GM10248 (cell line): ENCODE results near the gene GPR156.

Experiments
- CTCF ChIA-PET: fragments of 300-600 bp; sonication (Branson Sonifier 250); formaldehyde crosslinking; extraction: SDS; loops from one replicate; lab custom pipeline; 2021; ENCODE audit warnings: antibody characterized with exemption; lab: Yijun Ruan, JAX
- POLR2A ChIA-PET: fragments of 350-650 bp; sonication (Branson Sonifier 250); formaldehyde crosslinking; extraction: SDS; loops from one replicate; lab custom pipeline; 2020; ENCODE audit warnings: antibody characterized with exemption; lab: Yijun Ruan, JAX
- DNase-seq: peaks from one replicate; pipeline ENCODE4 v3.0.0; 2012; ENCODE audit errors: extremely low spot score
- TF ChIP-seq, protein P1 (sequence below): IDR thresholded peaks from 2 replicates; pipeline ENCODE4 v1.5.1; 2012; ENCODE audit warnings: mild to moderate bottlenecking, low read depth; ENCODE audit errors: extremely low read depth, missing control alignments, control extremely low read depth

Gene GPR156

DNA sequence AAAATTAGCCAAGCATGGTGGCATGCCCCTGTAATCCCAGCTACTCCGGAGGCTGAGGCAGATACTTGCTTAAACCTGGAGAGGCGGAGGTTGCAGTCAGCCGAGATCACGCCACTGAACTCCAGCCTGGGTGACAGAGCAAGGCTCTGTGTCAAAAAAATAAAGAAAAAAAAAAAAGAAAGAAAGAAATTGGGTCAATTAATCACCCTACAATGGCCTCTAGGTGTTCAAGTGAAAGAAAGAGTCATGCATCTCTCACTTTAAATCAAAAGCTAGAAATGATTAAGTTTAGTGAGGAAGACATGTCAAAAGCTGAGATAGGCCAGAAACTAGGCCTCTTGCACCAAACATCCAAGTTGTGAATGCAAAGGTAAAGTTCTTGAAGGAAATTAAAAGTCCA is 145.9 kb downstream of the GPR156 start:
- ChIA-PET POLR2A (no interaction called here), CTCF (interaction anchor here (1.5 kb wide), 1 partner anchor 20 kb away, joined by 6 read pairs; no protein-coding TSS in a partner anchor)
- TF ChIP-seq, protein P1, sequence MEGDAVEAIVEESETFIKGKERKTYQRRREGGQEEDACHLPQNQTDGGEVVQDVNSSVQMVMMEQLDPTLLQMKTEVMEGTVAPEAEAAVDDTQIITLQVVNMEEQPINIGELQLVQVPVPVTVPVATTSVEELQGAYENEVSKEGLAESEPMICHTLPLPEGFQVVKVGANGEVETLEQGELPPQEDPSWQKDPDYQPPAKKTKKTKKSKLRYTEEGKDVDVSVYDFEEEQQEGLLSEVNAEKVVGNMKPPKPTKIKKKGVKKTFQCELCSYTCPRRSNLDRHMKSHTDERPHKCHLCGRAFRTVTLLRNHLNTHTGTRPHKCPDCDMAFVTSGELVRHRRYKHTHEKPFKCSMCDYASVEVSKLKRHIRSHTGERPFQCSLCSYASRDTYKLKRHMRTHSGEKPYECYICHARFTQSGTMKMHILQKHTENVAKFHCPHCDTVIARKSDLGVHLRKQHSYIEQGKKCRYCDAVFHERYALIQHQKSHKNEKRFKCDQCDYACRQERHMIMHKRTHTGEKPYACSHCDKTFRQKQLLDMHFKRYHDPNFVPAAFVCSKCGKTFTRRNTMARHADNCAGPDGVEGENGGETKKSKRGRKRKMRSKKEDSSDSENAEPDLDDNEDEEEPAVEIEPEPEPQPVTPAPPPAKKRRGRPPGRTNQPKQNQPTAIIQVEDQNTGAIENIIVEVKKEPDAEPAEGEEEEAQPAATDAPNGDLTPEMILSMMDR: no peak
- DNase-seq: no peak

DNA sequence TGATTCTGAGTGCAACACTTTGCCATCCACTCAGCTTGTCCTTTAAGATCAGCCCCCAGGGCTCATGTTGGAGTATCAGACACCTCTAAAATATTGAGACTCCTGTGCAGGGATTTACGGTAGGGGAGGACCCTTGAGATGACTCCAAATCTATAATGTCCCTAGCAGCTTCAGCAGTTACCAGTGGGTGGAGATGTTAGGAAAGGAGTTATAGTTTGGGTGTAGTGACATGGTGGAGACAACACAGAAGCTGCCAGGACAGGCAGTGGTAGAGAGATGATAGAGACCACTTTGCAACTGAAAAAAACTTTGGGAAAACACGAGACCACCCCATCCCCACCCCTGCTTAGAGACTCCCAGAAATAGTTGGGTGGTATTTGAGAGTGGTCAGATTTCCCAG is 147.5 kb downstream of the GPR156 start:
- TF ChIP-seq, protein P1: no peak
- no peak for DNase-seq

DNA sequence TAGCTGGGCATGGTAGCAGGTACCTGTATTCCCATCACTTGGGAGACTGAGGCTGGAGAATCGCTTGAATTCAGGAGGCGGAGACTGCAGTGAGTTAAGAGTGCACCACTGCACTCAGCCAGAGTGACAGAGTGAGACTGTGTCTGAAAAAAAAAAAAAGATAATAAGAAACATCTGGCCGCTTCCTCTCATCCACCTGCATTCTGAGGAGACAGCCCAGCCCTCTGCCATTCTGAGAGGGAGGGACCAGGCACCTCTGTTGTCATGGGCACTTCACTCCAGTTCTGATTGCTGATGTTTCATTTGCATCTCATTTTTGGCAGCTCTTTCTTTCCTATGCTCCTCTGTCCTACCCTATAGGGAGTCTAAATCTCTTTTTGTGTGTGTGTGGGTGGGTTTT is 154.4 kb downstream of the GPR156 start:
- CTCF ChIA-PET: interaction anchor here (0.8 to 1.5 kb wide), 4 partner anchors 15 to 239 kb away, joined by 3 to 4 read pairs (median 3); no protein-coding TSS in a partner anchor
- no peak for DNase-seq

More for the DNA sequence above, 147.5 kb downstream of the GPR156 start:
- ChIA-PET CTCF (interaction anchor here (1.4 kb wide), 1 partner anchor 17 kb away, joined by 3 read pairs; no protein-coding TSS in a partner anchor), POLR2A (no interaction called here)

DNA sequence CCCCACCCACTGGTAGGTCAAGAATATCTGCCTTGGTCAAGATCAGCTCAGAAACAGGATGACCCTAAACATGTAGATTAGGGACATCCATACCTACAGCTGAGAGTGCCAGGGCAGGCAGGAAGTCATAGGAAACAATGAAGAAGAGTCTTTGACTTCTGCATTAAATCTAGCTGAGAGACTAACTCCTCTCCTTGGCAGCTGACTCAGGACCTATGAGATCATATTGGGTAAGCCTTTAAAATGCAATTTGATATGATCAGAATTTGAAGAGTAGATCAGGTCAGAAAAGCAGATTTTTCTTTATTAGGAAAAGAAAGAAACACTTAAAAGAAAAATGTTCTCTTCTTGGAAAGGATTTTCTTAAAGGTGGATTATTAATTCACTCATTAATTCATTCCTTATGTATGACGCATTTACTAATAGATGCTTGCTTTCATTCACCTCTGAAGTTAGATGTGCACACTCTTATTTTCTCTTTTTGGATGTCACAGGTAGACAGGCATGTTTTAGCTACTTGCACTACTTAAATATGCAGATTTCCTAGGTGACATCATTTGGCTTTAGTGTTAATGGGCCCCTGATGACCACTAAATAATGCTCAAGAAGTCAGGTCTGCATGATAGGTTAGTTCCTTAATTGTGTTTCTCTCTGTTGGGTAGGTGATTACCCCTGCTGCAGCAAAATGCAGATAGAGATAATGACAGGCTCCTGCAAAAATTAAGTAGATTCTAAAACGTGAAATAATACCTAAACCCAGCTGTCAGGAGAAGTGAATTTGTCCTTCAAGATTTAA is 155.1 kb downstream of the GPR156 start:
- CTCF ChIA-PET: interaction anchor here (1.4 to 1.5 kb wide), 3 partner anchors 17 to 238 kb away, joined by 3 to 4 read pairs (median 4); no protein-coding TSS in a partner anchor

More for the DNA sequence above, 154.4 kb downstream of the GPR156 start:
- POLR2A ChIA-PET: no interaction called here
- TF ChIP-seq, protein P1: no peak

DNA sequence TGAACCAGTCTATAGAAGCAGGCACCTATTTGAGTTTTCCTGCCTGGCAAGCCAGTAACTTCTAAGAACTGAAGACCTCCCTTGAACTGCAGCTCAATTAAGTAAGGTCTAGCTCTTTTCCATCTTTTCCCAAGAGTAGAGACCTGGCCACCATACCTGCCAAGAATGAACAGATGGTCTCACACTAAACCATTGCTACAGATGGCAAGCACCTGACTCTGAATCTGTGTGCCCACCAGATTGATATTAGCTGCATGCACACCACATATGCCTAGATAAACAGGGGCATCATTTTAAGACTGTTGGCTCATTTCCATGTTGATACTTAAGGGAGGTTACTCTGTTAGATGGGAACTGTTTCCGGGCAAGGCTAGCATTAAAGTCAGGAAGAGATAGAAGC is 156.0 kb downstream of the GPR156 start:
- DNase-seq: no peak
- TF ChIP-seq, protein P1: no peak
- ChIA-PET CTCF (interaction anchor here (1.4 kb wide), 1 partner anchor 18 kb away, joined by 4 read pairs; no protein-coding TSS in a partner anchor), POLR2A (no interaction called here)

More for the DNA sequence above, 155.1 kb downstream of the GPR156 start:
- POLR2A ChIA-PET: no interaction called here
- TF ChIP-seq, protein P1: no peak
- no peak for DNase-seq

DNA sequence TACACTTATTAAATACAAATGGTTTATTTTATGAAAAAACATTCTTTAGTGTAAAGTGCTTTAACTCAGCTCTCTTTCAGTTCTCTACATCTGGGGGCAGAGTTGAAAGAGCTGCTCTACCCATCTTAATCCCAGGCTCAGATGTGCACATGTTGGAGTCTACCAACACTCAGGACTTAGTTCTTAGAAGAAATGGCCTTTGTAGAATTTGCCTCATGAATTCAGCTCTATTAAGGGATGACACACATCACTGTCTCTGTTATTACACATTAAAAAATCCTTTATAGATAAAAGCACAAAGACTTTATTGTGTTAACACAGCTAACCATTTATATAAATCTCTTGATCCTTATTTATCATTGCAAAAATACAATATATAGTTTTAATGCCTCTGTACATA is 159.0 kb downstream of the GPR156 start:
- TF ChIP-seq, protein P1: no peak
- no peak for DNase-seq
- ChIA-PET POLR2A (interaction anchor here (0.7 kb wide), 1 partner anchor 1275 kb away, joined by 3 read pairs; no protein-coding TSS in a partner anchor), CTCF (interaction anchor here (1.3 to 1.7 kb wide), 2 partner anchors 16 to 20 kb away, joined by 3 read pairs; no protein-coding TSS in a partner anchor)
